Naive B cell (primary cell): ENCODE results near the gene STK24. TPM values are rescaled to one million over a fixed set of nuclear protein-coding genes. Genes with fewer than 3 reads are reported as not detected.

ENCODE experiments used
- ATAC-seq, 2 donors: fragments of 150-1000 bp; cut with Tn5 transposase; 2 replicates each; pipeline ENCODE4 v1.10.0; 2021; ENCODE audit warnings: low read depth in 2 of 2, mild to moderate bottlenecking in 2 of 2, moderate library complexity in 2 of 2
- DNase-seq: peaks from one replicate; pipeline ENCODE4 v3.0.0; 2022
- H3K27ac Mint-ChIP-seq, 6 donors: one replicate each; pipeline ENCODE4 v1.8.0; 2020 to 2022; ENCODE audit warnings: mild to moderate bottlenecking in 6 of 6, mixed read lengths in 6 of 6, moderate library complexity in 5 of 6, inconsistent platforms in 2 of 6
- H3K27me3 Mint-ChIP-seq, 3 donors: one replicate each; pipeline ENCODE4 v1.8.0; 2021 to 2022; ENCODE audit warnings: mixed read lengths in 3 of 3, mild to moderate bottlenecking in 1 of 3
- H3K36me3 Mint-ChIP-seq, 2 donors: one replicate each; pipeline ENCODE4 v1.8.0; 2020 to 2022; ENCODE audit warnings: mixed read lengths in 2 of 2, inconsistent platforms in 1 of 2, mild to moderate bottlenecking in 1 of 2
- H3K4me1 Mint-ChIP-seq, 3 donors: one replicate each; pipeline ENCODE4 v1.8.0; 2020 to 2022; ENCODE audit warnings: mixed read lengths in 3 of 3, inconsistent platforms in 1 of 3, mild to moderate bottlenecking in 1 of 3, moderate library complexity in 1 of 3
- H3K4me3 Mint-ChIP-seq, 8 donors: one replicate each; pipeline ENCODE4 v1.8.0; 2020 to 2022; ENCODE audit warnings: mild to moderate bottlenecking in 8 of 8, mixed read lengths in 8 of 8, moderate library complexity in 8 of 8, inconsistent platforms in 2 of 8
- H3K9me3 Mint-ChIP-seq, 7 donors: one replicate each; pipeline ENCODE4 v1.8.0; 2020 to 2022; ENCODE audit warnings: mixed read lengths in 7 of 7, mild to moderate bottlenecking in 5 of 7, inconsistent platforms in 2 of 7, moderate library complexity in 1 of 7
- polyA plus RNA-seq, 6 donors: library from polyadenylated mRNA; unstranded; fragments of 300-500 nt; fragmentation: Illumina TruSeq; gene quantifications; one replicate each; pipeline ENCODE4 v1.2.3, GENCODE V29; 2021; ENCODE audit warnings: low read depth in 6 of 6

The STK24 gene
- polyA plus RNA-seq, 6 donors from 2014 or later = 30.2 to 63.1 (median 37.2) TPM

DNA sequence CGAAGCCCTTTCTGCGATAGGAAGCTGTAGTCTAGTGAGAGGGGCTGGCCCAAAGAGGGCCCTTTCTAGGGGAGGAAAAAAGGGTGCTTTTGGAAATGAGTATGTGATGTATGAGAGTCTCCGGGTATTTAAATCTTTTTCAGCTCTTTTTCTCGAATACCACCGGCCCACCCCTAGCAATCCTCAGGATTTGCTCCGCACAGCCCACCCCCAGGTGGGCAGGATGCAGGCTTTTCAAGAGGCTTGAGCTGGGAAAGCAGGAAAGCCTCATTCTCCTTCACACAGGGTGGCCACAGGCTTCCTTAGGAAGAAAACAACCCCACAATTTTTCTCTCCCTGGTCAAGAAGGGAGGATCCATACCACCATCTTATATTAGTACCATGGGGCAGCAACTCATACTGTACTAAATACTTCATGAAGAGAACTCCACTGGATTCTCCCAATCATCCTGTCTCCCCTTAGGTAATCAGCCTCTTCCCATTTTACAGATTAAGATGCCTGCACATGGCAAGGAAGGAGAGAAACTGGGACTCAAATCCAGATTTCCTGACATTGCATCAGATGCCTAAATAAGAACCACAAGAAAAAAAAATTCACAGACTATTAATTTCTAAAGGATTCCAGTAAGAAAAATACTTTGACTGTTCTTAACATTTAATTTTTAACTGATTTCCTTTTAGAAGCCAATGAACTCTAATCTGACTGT, 84.4 kb downstream of the STK24 start:
- Mint-ChIP-seq H3K4me3 (no peak overlapping the region), H3K4me1 (peaks cover 48 to 72% (median 68%) of the 10 kb centered on the region in 3 donors), H3K27ac (peak overlapping the region in 5 of 6 donors; percentile 24 to 91 (median 32)), H3K36me3 (no peaks in the 10 kb centered on the region), H3K9me3 (no peaks in the 10 kb centered on the region), H3K27me3 (no peaks in the 10 kb centered on the region)
- ATAC-seq = no peak
- DNase-seq = no peak

DNA sequence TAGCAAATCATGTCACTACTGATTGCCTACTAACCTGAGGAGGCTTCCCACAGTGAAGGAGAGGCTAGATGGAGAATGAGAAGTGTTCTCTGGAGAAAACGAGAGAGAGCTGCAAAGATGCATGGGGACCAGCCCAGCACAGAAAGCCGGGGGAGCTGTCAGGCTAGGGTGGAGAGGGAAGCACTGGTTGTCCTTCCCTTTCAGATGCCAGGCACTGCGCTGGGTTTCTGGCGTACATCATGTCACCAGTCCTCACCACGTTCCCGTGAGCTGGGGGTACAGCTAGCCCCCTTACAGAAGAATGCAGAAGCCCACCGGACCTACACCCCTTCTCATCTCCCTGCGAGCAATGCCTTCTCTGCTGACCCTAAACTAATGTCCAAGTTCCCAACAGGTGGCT, 86.0 kb downstream of the STK24 start:
- Mint-ChIP-seq H3K4me3 (peak overlapping the region in 3 of 8 donors; percentile 8 to 58 (median 18)), H3K27ac (peak overlapping the region in 4 of 6 donors; percentile 12 to 89 (median 62)), H3K4me1 (peaks cover 51 to 77% (median 69%) of the 10 kb centered on the region in 3 donors), H3K27me3 (no peaks in the 10 kb centered on the region), H3K36me3 (no peaks in the 10 kb centered on the region), H3K9me3 (no peaks in the 10 kb centered on the region)
- ATAC-seq (no peak), DNase-seq (no peak)

GRCh38 chr13:98490195-98490836, 86.6 kb downstream of the STK24 start:
- no peaks in the 10 kb centered on the region for H3K9me3 Mint-ChIP-seq
- peak overlapping the region in 2 of 8 donors; percentile 8 to 58 for H3K4me3 Mint-ChIP-seq
- H3K36me3 Mint-ChIP-seq = no peaks in the 10 kb centered on the region
- H3K27ac Mint-ChIP-seq = peak overlapping the region in 4 of 6 donors; percentile 36 to 89 (median 72)
- DNase-seq (no peak), ATAC-seq (no peak)
- no peaks in the 10 kb centered on the region for H3K27me3 Mint-ChIP-seq
- H3K4me1 Mint-ChIP-seq = peaks cover 54 to 82% (median 72%) of the 10 kb centered on the region in 3 donors

DNA sequence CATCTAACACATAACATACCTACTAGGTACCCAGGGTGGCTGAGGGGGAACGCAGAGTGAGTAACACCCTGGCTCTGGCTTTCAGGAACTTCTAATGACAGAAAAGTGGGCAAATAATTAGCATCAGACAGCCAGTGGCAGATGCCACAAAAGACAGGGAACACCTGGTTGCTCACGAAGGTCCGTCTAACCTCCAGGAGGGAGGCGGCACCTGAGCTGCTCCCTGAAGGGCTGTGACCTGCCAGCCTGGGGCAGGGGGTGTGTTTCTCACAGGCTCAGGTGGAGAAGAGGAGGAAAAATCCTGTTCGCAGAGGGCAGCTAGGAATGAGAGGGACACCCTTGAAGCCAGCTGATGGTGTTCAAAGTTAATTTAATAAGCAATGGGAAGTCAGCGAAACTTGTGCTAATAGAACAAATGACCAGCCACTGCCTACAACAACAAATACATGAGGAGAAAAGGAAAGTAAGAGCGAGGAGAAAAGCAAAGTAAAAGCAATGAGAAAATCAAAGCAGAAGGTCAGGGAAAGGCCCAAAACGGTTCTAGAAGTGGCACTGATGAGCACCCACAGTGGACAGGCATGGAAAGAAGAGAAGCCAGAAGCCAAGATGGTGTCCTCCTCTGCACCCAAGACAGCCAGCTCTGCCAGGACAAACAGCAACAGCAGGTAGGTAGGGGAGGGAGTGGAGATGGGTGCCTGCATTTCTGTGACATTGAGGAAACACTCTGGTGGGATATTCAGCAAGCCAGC, 87.3 kb downstream of the STK24 start:
- no peaks in the 10 kb centered on the region for H3K9me3 Mint-ChIP-seq
- DNase-seq (no peak), ATAC-seq (no peak)
- H3K4me3 Mint-ChIP-seq = peak overlapping the region in 3 of 8 donors; percentile 38 to 67 (median 39)
- H3K27me3 Mint-ChIP-seq = no peaks in the 10 kb centered on the region
- no peaks in the 10 kb centered on the region for H3K36me3 Mint-ChIP-seq
- H3K4me1 Mint-ChIP-seq = peaks cover 59 to 87% (median 75%) of the 10 kb centered on the region in 3 donors
- peak overlapping the region in 5 of 6 donors; percentile 49 to 78 (median 69) for H3K27ac Mint-ChIP-seq

GRCh38 chr13:98488736-98489135, 88.2 kb downstream of the STK24 start:
- H3K4me1 Mint-ChIP-seq = peaks cover 66 to 93% (median 82%) of the 10 kb centered on the region in 3 donors
- DNase-seq (no peak), ATAC-seq (peak; percentile 76 to 77)
- H3K27me3 Mint-ChIP-seq = no peaks in the 10 kb centered on the region
- peak overlapping the region; percentile 9 to 86 (median 64) for H3K27ac Mint-ChIP-seq
- H3K4me3 Mint-ChIP-seq = peak overlapping the region in 5 of 8 donors; percentile 9 to 80 (median 61)
- no peaks in the 10 kb centered on the region for H3K36me3 Mint-ChIP-seq
- H3K9me3 Mint-ChIP-seq = no peaks in the 10 kb centered on the region

- ATAC-seq = peak; percentile 59 to 71
- H3K4me3 Mint-ChIP-seq = peak overlapping the region in 7 of 8 donors; percentile 29 to 78 (median 58)
- no peaks in the 10 kb centered on the region for H3K36me3 Mint-ChIP-seq
- H3K4me1 Mint-ChIP-seq = peaks cover 68 to 91% (median 90%) of the 10 kb centered on the region in 3 donors
- no peaks in the 10 kb centered on the region for H3K9me3 Mint-ChIP-seq
- peak overlapping the region in 5 of 6 donors; percentile 13 to 78 (median 60) for H3K27ac Mint-ChIP-seq
- no peaks in the 10 kb centered on the region for H3K27me3 Mint-ChIP-seq
- peak; percentile 28 for DNase-seq
Observed at GRCh38 chr13:98487522-98487921, 89.4 kb downstream of the STK24 start.

GRCh38 chr13:98487016-98487415, 89.9 kb downstream of the STK24 start:
- H3K36me3 Mint-ChIP-seq = no peaks in the 10 kb centered on the region
- peaks cover 68 to 86% (median 85%) of the 10 kb centered on the region in 3 donors for H3K4me1 Mint-ChIP-seq
- no peak for DNase-seq
- no peak for ATAC-seq
- H3K4me3 Mint-ChIP-seq = peak overlapping the region in 4 of 8 donors; percentile 51 to 78 (median 58)
- H3K27ac Mint-ChIP-seq = peak overlapping the region in 3 of 6 donors; percentile 44 to 78 (median 49)
- H3K9me3 Mint-ChIP-seq = no peaks in the 10 kb centered on the region
- H3K27me3 Mint-ChIP-seq = no peaks in the 10 kb centered on the region

DNA sequence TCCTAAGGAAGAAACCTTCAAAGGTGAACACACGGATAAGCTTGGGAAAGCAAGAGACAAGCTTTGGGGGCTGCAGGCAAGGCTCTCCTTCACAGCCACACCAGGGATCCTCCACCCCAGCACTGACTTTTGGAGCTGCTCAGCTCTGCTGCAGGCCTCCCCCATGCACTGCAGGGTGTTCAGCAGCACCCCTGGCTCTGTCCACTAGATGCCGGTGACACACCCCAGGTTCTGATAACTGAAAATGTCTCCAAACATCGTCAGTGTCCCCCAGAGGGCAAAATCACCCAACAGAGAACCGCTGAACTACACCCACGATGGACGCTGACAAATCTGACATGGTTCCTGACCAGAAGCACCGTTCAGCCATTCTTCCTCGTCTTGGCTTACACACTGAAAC, 90.5 kb downstream of the STK24 start:
- DNase-seq = no peak
- ATAC-seq = no peak
- Mint-ChIP-seq H3K9me3 (no peaks in the 10 kb centered on the region), H3K27me3 (no peaks in the 10 kb centered on the region), H3K4me3 (peak overlapping the region in 1 of 8 donors; percentile 9), H3K4me1 (peaks cover 67 to 84% (median 81%) of the 10 kb centered on the region in 3 donors), H3K36me3 (no peaks in the 10 kb centered on the region), H3K27ac (peak overlapping the region in 1 of 6 donors; percentile 78)

DNA sequence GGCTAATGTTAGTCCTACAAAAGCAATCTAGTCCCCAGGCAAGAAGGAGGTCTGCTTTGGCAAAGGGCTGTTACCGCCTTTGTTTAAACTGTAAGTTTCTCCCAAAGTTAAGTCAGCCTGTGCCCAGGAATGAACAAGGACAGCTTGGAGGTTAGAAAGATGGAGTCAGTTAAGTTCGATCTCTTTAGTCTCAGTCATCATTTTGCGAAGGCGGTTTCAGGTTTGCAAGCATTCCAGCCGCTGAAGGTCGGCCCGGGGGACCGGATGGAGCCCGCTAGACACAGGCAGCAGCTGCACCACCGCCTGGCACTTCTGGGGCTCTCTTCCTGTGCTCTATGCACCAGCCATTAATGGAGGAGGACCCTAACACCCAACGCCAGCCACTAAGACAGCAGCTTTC, 91.3 kb downstream of the STK24 start:
- peak overlapping the region in 2 of 6 donors; percentile 38 to 43 for H3K27ac Mint-ChIP-seq
- H3K4me3 Mint-ChIP-seq = no peak overlapping the region
- no peaks in the 10 kb centered on the region for H3K27me3 Mint-ChIP-seq

DNA sequence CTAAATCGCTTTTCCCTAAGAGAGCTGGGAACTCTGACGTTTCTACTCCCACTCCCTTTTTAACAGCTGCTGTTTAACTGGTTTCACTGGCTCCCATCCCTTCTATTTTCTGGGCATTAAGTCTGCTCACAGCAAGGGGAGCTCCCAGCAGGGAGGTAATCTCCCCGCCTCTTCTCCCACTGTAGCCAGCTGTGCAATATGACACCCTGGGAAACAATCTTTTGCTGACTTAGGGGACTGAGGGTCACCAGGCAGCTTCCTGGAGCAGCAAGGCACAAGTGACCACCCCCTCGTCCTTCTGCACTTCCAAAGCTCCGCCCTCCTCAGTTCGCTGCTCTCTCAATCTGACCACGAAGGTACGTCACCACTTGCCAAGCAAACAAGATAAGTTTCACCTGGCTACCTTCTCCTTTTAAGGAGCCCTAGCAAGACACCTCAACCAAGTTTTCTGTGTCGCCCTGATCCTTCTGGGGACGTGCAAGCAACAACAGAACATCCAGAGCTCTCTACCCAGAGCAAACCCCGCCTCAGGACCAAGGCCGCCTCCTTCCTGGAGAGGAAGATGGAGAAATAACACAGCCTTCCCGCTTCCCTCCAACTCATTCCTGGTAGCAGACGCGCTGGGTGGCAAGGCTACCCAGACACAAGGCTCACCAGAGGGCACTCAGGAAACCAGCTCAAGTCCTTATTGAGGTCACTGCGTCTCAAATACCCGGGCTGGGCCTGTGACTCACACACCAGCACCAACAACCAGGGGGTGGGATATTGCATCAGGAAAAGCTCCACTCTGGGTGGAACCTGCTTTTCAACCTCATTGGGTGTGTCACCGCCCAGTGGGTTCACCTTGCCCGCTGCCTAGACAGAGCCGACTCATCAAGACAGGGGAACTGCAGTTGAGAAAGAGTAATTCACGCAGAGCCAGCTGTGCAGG, 92.4 kb downstream of the STK24 start:
- no peak for ATAC-seq
- no peaks in the 10 kb centered on the region for H3K36me3 Mint-ChIP-seq
- H3K4me3 Mint-ChIP-seq = peak overlapping the region in 3 of 8 donors; percentile 44 to 70 (median 53)
- peaks cover 60 to 75% (median 75%) of the 10 kb centered on the region in 3 donors for H3K4me1 Mint-ChIP-seq
- no peaks in the 10 kb centered on the region for H3K27me3 Mint-ChIP-seq
- peak overlapping the region in 4 of 6 donors; percentile 45 to 91 (median 82) for H3K27ac Mint-ChIP-seq
- DNase-seq = no peak
- H3K9me3 Mint-ChIP-seq = no peaks in the 10 kb centered on the region

More for the DNA sequence above, 91.3 kb downstream of the STK24 start:
- Mint-ChIP-seq H3K36me3 (no peaks in the 10 kb centered on the region), H3K4me1 (peaks cover 65 to 83% (median 80%) of the 10 kb centered on the region in 3 donors), H3K9me3 (no peaks in the 10 kb centered on the region)
- ATAC-seq (no peak), DNase-seq (no peak)

DNA sequence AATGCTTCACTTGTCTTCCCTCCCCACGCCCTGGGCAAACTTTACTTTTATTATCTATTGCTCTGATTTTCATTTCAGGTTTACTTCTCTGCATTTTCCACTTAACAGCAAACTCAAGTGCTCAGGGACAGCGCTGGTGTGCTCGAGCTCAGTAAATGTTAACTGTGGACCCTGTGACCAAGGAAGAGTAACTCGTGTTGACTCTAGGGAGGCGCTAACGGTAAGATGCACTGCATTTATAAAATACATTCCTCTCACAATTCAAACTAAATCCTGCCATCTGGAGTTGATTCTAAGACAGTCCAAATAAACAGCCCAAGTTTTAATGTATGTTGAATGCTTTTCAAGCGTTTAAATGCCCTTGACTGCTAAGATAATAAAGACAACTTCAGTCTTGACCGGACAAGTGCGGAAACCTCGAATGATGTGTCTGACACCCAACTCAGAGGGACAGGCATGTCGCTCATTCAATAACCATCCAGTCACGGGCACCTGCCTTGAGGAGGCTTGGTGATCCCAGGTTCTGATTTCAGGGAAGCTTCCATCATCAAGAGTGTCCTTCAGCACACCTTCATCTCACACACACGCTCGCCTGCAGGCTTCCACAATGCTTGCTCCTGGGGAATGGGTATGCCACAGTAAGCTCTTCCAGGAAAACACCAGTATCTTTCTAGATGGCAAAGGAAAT, 93.2 kb downstream of the STK24 start:
- ATAC-seq (no peak), DNase-seq (no peak)
- no peaks in the 10 kb centered on the region for H3K9me3 Mint-ChIP-seq
- H3K27me3 Mint-ChIP-seq = no peaks in the 10 kb centered on the region
- H3K4me3 Mint-ChIP-seq = no peak overlapping the region
- peak overlapping the region in 2 of 6 donors; percentile 34 to 84 for H3K27ac Mint-ChIP-seq
- H3K4me1 Mint-ChIP-seq = peaks cover 61 to 75% (median 75%) of the 10 kb centered on the region in 3 donors
- no peaks in the 10 kb centered on the region for H3K36me3 Mint-ChIP-seq
